Superior temporal gyrus (tissue), 1 donor: Measurements from ENCODE around the gene CAMK1.
"Not testable (repeated sequence)": the region's sequence is repeated elsewhere in the genome, so short reads cannot be mapped to it uniquely, and the experiment has no call there.

Experiments
- DNase-seq: peaks from one replicate; pipeline ENCODE4 v3.0.0-alpha.2; 2016; ENCODE audit errors: extremely low spot score

CAMK1 gene

GRCh38 chr3:9776896-9777693 is 7.3 kb upstream of the CAMK1 start:
- DNase-seq = no peak

DNA sequence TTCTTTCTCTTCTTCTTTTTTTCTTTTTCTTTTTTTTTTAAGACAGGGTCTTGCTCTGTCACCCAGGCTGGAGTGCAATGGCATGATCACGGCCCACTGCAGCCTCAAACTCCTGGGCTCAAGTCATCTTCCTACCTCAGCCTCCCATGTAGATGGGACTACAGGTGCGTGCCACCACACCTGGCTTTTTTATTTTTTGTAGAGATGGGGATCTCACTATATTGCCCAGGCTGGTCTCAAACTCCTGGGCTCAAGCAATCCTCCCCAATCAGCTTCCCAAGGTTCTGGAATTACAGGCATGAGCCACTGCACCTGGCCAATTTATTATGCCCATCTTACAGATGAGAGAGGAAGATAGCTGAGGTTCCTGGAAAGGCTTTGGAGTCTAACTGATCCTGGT is 1.3 kb upstream of the CAMK1 start:
- not testable (repeated sequence) for DNase-seq

DNA sequence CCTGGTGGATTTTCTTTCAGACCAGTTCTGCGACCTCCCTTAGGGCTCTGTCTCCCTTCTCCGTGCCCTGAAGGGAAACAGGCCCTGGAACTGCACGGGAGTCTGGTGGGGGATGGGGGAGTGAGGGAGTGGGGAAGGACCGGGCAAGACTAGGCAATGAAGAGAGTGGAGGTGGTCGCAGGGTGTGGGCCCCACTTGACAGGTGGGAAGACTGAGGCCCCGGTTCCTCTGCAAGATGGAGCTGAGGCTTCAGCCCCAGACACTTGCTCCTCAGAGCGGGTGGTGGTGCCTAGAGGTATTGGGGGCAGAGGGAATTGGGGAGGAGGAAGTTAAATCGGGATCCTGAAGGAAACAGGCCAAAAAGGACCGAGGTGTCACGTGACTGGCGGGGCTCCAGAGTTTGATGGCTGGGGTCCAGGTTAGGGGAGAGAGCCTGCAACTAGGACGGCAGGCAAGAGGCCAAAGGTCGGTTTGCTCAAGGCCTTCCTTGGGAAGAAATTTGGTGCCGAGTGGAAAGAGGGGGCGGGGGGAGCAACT is 597 bp upstream of the CAMK1 start:
- no peak for DNase-seq

DNA sequence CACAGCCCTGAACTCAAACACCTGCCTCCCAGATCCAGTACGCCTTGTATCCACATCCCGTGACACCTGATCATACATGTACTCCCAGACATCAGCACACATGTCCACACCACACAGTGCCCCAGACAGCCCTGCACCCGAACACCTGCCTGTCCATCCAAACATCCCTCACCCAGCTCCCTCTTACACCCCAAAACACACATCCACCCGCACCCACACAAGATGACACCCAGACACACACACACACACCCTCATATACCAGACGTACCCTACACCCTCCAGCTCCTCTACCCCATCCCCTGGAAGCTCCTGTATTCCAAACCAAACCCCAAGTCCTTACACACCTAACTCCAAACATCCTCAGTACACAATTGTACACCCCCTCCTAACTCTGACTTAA is 735 bp downstream of the CAMK1 start:
- no peak for DNase-seq

DNA sequence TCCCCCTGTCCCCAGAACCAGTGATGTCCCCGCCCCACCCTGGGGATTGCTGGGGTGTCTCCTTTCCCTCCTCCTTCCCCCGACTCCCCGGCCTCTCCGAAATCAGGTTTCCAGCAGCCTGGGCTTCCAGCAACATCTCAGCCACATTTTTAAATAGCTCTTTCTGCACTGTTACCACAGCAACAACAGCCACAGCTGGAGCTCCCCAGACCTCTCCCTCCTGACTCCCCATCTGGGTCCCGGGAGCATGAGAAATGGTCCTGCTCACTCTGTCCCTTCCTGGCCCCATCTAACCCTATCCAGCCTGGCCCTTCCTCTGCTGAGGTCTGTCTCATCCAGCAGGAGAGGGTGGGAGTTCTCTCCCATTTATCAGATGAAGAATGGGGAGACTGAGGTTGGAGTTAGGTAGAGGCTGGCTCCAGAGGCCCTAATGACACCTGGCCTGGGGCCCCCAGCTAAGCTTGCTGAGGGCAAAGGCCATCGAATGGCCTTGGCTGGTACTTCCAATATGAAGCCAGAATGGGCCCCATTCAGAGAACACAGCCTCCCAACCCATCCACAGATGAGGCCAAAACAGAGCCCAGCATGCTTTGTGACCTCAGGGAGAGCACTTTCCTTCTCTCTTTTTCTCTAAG is 1.5 kb downstream of the CAMK1 start:
- DNase-seq = no peak

- no peak for DNase-seq
Measured at GRCh38 chr3:9767418-9767817, 2.3 kb downstream of the CAMK1 start.

- no peak for DNase-seq
Measured at GRCh38 chr3:9765865-9766264, 3.9 kb downstream of the CAMK1 start.

GRCh38 chr3:9762871-9763270 is 6.9 kb downstream of the CAMK1 start:
- DNase-seq = no peak

GRCh38 chr3:9761919-9762318 is 7.8 kb downstream of the CAMK1 start:
- DNase-seq = no peak

DNA sequence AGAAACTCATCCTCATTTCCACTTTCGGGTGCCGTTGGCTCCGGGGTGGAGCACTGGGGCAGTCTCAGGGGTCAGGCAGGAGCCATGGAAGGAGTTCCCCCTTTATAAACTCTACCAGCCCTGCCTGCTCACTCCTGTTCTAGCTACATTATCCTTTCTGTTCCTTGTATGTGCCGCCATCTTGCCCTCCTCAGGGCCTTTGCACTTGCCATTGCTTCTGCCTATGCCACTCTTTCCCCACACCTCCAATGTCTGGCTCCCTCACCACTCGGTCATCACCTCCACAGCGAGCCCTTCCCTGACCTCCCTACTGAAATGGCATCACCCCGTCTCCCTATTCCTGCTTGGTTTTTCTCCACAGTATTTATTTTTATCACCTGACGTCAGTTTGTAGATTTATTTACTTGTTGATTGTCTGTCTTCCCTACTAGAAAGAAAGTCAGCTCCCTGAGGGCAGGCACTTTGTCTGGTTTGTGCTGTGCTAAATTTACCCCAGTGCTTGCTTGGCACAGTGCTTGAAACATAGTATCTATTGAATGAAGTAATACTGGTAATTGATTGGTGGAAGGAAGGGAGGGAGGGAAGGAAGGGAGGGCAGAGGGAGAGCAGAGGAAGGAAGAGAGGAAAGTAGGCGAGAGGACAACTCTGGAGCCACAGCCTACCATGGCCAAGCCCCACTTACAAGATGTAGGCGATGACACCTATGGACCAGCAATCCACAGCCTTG is 8.8 kb downstream of the CAMK1 start:
- DNase-seq = no peak

DNA sequence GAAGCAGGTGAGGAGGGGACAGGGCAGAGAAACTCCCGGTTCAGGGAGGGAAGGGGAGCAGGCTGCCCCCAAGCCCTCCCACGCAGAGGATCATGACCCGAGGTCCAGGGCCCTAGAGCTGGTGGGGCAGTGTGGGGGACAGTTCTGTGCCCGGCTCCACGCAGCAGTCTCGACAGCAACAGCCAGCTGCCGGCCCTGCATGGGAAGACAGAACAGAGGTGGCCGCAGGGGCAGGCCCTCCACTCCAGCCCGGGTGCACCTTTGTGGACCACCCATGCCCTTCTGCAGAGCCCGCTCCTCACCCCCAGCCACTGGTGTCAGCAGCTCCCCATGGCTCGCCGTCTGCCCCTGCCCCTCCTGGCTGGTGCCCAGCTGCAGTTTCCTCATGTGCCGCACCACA is 12.3 kb downstream of the CAMK1 start:
- no peak for DNase-seq

GRCh38 chr3:9754678-9755077 is 15.1 kb downstream of the CAMK1 start:
- DNase-seq = no peak

DNA sequence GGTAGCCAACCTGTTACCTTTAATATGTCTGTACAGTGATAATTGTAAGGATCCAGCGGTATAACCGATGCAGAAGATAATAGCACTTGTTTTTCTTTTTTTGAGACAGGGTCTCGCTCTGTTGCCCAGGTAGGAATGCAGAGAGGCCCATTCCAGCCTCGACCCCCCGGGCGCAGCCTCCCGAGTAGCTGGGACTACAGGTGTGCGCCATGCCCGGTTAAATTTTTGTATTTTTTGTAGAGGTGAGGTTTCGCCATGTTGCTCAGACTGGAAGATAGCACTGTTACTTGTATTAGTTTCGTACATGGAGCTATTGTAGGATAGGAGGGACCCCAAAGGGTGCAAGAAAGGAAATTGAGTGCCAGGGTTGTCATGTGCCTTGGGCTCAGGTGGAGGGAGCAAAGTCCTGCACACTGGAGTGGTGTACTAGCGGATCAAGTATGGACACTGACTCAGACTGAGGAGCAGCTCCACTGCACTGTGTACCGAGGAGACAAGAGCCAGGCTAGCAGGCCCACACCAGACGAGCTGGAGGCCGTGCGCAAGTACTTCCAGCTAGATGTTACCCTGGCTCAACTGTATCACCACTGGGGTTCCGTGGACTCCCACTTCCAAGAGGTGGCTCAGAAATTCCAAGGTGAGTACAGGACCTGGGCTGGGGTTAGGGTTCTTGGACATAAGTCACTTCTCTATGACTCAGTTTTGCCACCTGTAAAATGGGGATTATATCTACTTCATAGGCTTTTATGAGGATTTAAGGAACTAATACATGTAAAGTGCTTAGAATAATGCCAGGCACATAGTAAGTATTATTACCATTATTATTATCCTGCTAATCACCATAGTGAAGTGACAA is 19.0 kb downstream of the CAMK1 start:
- no peak for DNase-seq

- peak; percentile 98 for DNase-seq
Measured at GRCh38 chr3:9749645-9750555, 19.8 kb downstream of the CAMK1 start, which contains the start of gene OGG1. TSS of gene OGG1 (plus strand) at chr3:9749952. CDS start at chr3:9750287, 335 bp downstream.

DNA sequence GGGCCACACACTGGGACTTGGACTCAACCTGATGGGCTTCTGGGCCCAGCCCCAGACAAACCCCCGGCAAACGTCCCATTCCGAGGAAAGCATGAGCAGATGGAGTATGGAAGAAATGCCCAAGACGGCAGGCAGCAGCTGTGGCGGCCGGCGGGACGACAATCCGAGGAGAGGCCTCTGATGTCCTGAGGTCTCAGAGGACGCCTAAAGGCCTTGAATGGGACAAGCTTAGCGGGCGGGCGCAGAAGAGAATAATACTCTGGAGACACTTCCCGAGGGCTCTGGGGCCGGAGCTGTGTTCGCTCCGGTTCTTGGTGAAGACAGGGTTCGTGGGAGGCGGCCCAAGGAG is 20.5 kb downstream of the CAMK1 start:
- no peak for DNase-seq

DNA sequence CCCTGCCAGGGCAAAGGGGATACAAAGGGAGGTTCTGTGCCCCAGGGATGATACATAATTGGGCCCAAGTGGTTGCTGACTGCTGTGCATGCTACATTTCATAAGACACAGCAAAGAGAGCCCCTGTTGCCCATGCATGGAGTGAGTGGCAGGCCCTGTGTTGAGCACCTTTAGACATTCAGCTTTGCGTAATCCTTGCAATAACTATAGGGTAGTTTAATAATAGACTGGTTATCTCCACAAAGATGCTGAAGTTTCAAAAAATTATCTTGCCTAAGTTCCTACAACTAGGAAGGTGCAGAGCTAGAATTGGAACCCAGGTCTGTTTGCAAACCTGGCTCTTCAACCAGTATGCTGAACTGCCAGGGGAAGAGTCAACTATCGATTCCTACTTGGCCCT is 21.7 kb downstream of the CAMK1 start:
- DNase-seq = no peak

- DNase-seq = no peak
Measured at GRCh38 chr3:9747267-9747666, 22.5 kb downstream of the CAMK1 start.

DNA sequence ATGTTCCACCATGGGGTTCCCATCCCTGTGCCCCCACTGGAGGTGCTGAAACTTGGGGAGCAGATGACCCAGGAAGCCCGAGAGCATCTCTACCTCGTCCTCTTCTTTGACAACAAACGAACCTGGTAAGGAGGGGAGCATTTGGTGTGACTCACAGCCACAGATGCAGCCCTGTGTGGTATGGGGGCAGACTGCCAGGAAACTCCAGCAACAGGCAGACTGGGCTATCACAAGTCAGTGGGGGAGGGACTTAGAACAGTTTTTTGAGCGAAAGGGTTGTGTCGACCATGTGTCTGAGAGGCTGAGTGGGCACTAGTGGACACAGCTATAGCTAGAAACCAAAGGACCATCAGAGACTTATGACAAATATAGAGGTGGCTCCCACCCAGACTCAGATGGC is 23.4 kb downstream of the CAMK1 start:
- peak; percentile 47 for DNase-seq

- no peak for DNase-seq
Measured at GRCh38 chr3:9745521-9745920, 24.2 kb downstream of the CAMK1 start.

DNA sequence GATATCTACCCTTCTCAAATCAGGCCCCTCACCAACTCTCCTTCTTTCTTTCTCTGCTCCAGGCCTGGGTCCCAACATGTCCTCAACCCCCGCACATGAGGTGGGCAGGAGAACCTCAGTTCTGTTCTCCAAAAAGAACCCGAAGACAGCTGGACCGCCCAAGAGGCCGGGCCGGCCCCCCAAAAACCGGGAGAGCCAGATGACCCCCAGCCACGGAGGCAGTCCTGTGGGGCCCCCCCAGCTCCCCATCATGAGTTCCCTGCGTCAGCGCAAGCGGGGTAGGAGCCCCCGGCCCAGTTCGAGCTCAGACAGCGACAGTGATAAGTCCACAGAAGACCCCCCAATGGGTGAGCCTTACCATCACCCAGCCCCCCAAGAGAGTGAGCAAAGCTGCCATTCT is 25.6 kb downstream of the CAMK1 start:
- no peak for DNase-seq

GRCh38 chr3:9743548-9743947 is 26.2 kb downstream of the CAMK1 start:
- DNase-seq = no peak
